Psoas muscle (tissue), 8 donors: Measurements from ENCODE around the gene LDLRAD4. TPM values are rescaled to one million over a fixed set of nuclear protein-coding genes. Genes with fewer than 3 reads are reported as not detected.

Experiments used
- ATAC-seq, 4 donors: fragments of 200-7000 bp; cut with Tn5 transposase; one replicate each; pipeline ENCODE4 v1.9.1; 2020; ENCODE audit warnings: moderate library complexity in 3 of 4, mild to moderate bottlenecking in 2 of 4
- DNase-seq, 2 donors: peaks; one replicate each; pipeline ENCODE4 v3.0.0-alpha.2; 2020
- H3K27ac ChIP-seq: fragments of 200-600 bp; one replicate; pipeline ENCODE4 v1.8.0; 2022
- H3K27me3 ChIP-seq, 3 donors: fragments of 200-600 bp in 1 of 3; one replicate each; pipeline versions ENCODE4 v1.6.1 to v1.8.0; 2013 to 2022; ENCODE audit warnings: low read length in 2 of 3, mild to moderate bottlenecking in 2 of 3, moderate library complexity in 1 of 3; ENCODE audit not compliant: insufficient read depth in 3 of 3
- H3K36me3 ChIP-seq, 2 donors: fragments of 200-600 bp in 1 of 2; one replicate each; pipeline versions ENCODE4 v1.6.1 to v1.8.0; 2013 to 2022; ENCODE audit warnings: low read depth in 1 of 2, mild to moderate bottlenecking in 1 of 2, moderate library complexity in 1 of 2; ENCODE audit not compliant: insufficient read depth in 1 of 2
- H3K4me1 ChIP-seq: fragments of 200-600 bp; one replicate; pipeline ENCODE4 v1.8.0; 2022
- H3K4me3 ChIP-seq: fragments of 200-600 bp; one replicate; pipeline ENCODE4 v1.8.0; 2022; ENCODE audit warnings: mild to moderate bottlenecking
- H3K9me3 ChIP-seq: fragments of 200-600 bp; one replicate; pipeline ENCODE4 v1.8.0; 2022
- CTCF ChIP-seq: fragments of 200-600 bp; IDR thresholded peaks from one replicate; pipeline ENCODE4 v1.8.0; 2022; ENCODE audit warnings: antibody characterized with exemption
- WGBS, 3 donors: extraction: QIAGEN DNeasy Blood & Tissue Kit; methylation state at CpG; one replicate each; pipeline versions ENCODE4 v1.1.6 to v1.1.7; 2013; 5-methylcytosine and 5-hydroxymethylcytosine counted together
- intact Hi-C, 2 donors: fragments of 100-400 bp; cut with DNase I; formaldehyde crosslinking; loops; one replicate each; pipeline versions ENCODE4 v1.11.0 to v1.14.2; 2022
- polyA plus RNA-seq, 3 donors: library from polyadenylated mRNA; stranded (reverse); fragments of 200-250 nt; gene quantifications; one replicate each; pipeline ENCODE4 v1.2.3, GENCODE V29; 2013
- total RNA-seq, 4 donors: library from RNA; stranded (reverse); fragmentation: NEBNext Ultra II Directional in 2 of 4; extraction: Animal tissue kit (Norgen Biotek cat#: 25700) in 2 of 4; gene quantifications; one replicate each; pipeline versions ENCODE4 v1.2.1 to v1.2.4, GENCODE V29; 2021 to 2023
- donor health status: healthy with polysubstance abuse.
- donor health status: DM: no; HTN: no; CAD: no; lungs with moderate emphysema.
- donor health status: Bipolar disorder and iron deficiency.
- donor health status: healthy.
- donor health status: DM: yes; HTN: yes; CAD: no.
- donor health status: DM: no; HTN: no; CAD: no.
- donor health status: DM: no; HTN: no; CAD: no.
- donor health status: DM: yes; HTN: yes; CAD: no.

LDLRAD4 gene
- total and polyA plus RNA-seq, 7 donors = 1.8 to 13.9 (median 3.8) TPM

DNA sequence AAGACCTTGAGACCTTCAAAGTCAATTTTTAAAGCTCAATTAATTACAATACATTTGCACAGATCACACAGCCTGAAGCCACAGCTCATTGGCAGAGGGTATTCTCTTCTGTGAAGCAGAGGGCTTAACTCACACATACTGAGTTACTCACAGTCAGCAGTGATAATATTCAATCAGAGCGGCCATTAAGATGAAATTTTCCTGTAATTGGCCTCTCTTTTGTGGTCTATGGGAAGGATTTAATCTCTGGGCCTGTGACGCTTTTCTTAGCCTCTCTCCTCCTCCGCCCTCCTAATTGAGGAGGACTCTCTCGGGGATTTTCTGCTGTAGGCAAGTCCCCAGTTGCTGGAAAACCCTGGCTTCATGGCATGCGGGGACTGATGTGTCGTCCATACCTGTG is 12.3 kb upstream of the LDLRAD4 start:
- no peak for TF ChIP-seq CTCF
- WGBS, 3 donors = 88 to 94% (median 91%) methylated on average over 6 of the region's 6 CpGs

DNA sequence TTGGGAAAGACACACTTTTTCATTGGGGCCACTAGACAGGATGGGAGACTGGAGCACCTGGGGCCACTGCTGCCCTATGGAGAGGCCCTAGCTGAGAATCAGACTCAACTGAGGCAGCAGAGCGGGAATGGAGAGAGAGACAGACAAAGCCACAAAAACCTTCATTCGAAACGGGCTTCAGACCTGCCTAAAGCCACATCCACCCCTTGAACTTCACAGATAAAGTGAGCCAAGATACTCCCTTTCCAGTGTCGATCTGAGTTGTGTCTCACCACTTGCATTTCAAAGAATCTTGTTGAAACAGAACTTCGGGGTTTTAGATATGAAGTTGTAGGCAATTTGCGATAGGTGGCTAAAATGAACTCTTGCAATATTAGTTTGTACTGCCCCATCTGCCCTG is 11.3 kb upstream of the LDLRAD4 start:
- TF ChIP-seq CTCF = no peak
- intact Hi-C loops = no loop called here
- Histone ChIP-seq H3K27me3 (no peaks in the 10 kb centered on the region), H3K4me1 (no peaks in the 10 kb centered on the region), H3K36me3 (no peaks in the 10 kb centered on the region), H3K9me3 (no peaks in the 10 kb centered on the region), H3K27ac (no peak overlapping the region), H3K4me3 (no peak overlapping the region)
- 93 to 97% (median 93%) methylated on average over 6 of the region's 6 CpGs for WGBS, 3 donors
- ATAC-seq (no peak), DNase-seq (no peak)

More for the DNA sequence above, 12.3 kb upstream of the LDLRAD4 start:
- Histone ChIP-seq H3K27me3 (no peaks in the 10 kb centered on the region), H3K36me3 (no peaks in the 10 kb centered on the region), H3K4me3 (no peak overlapping the region), H3K4me1 (no peaks in the 10 kb centered on the region), H3K9me3 (no peaks in the 10 kb centered on the region), H3K27ac (no peak overlapping the region)
- DNase-seq (no peak), ATAC-seq (no peak)
- intact Hi-C loops = no loop called here

DNA sequence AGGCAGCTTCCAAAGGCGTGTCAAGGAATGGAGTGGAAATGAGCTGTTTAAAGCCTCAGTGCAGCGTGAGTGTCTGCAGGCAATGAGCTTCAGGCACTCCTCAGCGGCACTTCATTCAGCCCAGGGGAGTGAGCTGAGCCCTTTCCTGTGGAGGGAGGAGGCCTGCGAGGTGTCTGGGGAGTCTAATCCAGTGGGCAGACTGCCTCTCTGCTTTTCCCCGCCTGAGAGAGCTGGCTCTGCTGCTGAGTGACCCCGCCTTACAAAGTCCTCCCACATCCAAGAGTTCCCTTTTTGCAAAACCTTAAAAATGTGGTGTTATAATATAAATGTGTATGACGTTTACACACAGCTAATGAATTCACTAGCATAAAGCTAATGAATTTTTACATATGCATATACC is 7.0 kb upstream of the LDLRAD4 start:
- H3K36me3 ChIP-seq = no peaks in the 10 kb centered on the region
- no peaks in the 10 kb centered on the region for H3K27me3 ChIP-seq
- no peak for TF ChIP-seq CTCF
- H3K9me3 ChIP-seq = no peaks in the 10 kb centered on the region
- peaks cover 4% of the 10 kb centered on the region for H3K4me1 ChIP-seq
- DNase-seq = no peak
- ATAC-seq = no peak
- intact Hi-C loops = loop anchor here in 1 of 2 donors (10.0 kb wide), 1 partner anchor 243 kb away; no protein-coding TSS in a partner anchor
- H3K27ac ChIP-seq = no peak overlapping the region
- WGBS, 3 donors = 48 to 57% (median 53%) methylated on average over 7 of the region's 7 CpGs
- H3K4me3 ChIP-seq = no peak overlapping the region

DNA sequence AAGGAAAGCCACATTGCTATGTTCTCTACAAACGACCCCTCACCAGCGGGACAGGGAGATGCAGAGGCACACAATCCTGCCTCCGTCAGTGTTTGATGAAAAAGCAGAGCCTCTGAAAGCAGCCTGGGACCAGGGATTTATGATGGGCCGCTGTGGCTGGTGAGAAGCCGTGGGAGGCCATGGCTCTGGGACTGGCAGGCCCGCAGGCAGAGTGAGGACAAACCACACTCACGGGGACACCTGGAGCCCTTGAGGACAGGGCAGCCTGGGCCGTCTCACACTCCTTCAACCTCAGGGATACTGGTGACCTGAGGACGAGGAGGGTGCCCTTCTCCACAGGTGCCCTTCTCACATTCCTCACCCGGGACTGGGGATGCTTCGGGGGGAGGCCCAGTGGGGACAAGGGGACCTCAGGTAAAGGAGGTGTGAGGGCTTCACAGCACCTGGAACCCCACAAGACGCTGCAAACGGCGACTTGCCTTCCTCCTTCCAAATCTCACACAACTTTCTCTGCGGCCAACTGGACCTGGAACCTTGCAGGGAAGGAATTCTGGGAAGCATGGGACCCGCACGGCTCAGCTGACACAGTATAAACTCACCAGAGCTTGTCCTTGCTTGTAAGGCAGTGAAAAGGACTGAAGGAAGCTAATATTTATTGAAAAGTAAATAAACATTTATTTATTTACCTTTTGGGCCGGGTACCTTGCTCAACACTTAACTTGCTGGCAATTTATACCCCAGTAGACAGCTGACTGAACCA is 5.3 kb upstream of the LDLRAD4 start:
- H3K27me3 ChIP-seq = no peaks in the 10 kb centered on the region
- 84 to 87% (median 86%) methylated on average over 18 of the region's 18 CpGs for WGBS, 3 donors
- H3K4me1 ChIP-seq = peaks cover 10% of the 10 kb centered on the region
- H3K4me3 ChIP-seq = no peak overlapping the region
- no peak for TF ChIP-seq CTCF
- no peaks in the 10 kb centered on the region for H3K9me3 ChIP-seq
- no peak overlapping the region for H3K27ac ChIP-seq
- intact Hi-C loops = loop anchor here in 1 of 2 donors (10.0 kb wide), 1 partner anchor 242 kb away; no protein-coding TSS in a partner anchor
- ATAC-seq (no peak), DNase-seq (no peak)
- no peaks in the 10 kb centered on the region for H3K36me3 ChIP-seq
